ENCODE measurements around the gene SYNGR4.
"Not testable (repeated sequence)": the region's sequence is repeated elsewhere in the genome, so short reads cannot be mapped to it uniquely, and the experiment has no call there.

Gene SYNGR4

DNA sequence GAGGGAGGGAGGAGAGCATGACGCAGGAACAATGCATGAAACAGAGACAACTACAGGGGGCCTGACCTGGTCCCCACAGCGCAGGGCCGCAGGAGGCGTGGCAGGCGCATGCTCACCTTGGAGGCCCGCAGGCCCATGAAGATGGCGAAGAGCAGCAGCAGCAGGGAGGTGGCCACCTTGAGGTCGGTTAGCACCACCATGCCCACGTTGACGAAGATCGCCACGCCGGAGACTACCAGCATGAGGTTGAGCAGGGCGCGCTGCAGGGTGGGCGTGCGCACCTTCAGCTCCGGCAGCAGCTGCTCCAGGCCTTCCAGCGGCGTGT is 21.8 kb upstream of the SYNGR4 start:
- no peak for DNase-seq

- DNase-seq = no peak
These were observed 21.2 kb upstream of the SYNGR4 start for GRCh38 chr19:48342841-48343540.

DNA sequence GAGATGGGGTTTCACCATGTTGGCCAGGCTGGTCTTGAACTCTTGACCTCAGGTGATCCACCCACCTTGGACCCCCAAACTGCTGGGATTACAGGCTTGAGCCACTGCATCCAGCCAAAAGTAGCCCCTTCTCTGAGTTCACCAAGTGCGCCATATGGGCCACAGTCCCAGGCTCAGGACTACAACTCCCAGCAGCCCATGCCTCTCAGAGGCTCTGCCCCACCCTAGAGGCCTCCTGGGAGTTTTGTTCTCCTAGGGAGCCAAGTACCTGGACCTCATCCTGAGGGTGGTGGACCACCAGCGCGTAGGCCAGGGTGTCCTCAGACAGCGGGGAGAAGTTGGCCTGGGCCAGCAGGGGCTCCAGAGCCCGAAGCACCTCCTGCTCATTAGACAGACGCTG is 19.3 kb upstream of the SYNGR4 start:
- DNase-seq = no peak

- no peak for DNase-seq
These were observed 18.0 kb upstream of the SYNGR4 start for GRCh38 chr19:48346191-48346590.

GRCh38 chr19:48348045-48348444 is 16.1 kb upstream of the SYNGR4 start:
- no peak for DNase-seq

DNA sequence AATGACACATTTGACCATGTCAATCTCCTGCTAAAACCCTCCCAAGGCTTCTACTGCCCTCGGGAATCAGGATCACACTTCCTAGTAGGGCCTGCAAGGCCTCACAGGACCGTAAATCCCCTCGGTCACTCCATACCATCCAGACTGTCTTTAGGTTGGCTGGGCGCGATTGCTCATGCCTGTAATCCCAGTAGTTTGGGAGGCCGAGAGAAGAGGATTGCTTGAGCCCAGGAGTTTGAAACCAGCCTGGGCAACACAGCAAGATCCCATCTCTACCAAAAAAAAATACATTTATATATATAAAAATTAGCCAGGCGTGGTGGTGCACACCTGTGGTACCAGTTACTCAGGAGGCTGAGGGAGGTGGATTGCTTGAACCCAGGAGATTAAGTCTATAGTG is 15.4 kb upstream of the SYNGR4 start:
- no peak for DNase-seq

GRCh38 chr19:48350856-48351255 is 13.3 kb upstream of the SYNGR4 start:
- DNase-seq = no peak

GRCh38 chr19:48351341-48351752 is 12.8 kb upstream of the SYNGR4 start:
- DNase-seq = peak; percentile 77

GRCh38 chr19:48353677-48354076 is 10.5 kb upstream of the SYNGR4 start:
- no peak for DNase-seq

GRCh38 chr19:48354332-48354992 is 9.7 kb upstream of the SYNGR4 start:
- DNase-seq = no peak

- no peak for DNase-seq
These were observed 8.7 kb upstream of the SYNGR4 start for GRCh38 chr19:48355365-48355954.

- no peak for DNase-seq
These were observed 5.0 kb upstream of the SYNGR4 start for GRCh38 chr19:48359123-48359522.

DNA sequence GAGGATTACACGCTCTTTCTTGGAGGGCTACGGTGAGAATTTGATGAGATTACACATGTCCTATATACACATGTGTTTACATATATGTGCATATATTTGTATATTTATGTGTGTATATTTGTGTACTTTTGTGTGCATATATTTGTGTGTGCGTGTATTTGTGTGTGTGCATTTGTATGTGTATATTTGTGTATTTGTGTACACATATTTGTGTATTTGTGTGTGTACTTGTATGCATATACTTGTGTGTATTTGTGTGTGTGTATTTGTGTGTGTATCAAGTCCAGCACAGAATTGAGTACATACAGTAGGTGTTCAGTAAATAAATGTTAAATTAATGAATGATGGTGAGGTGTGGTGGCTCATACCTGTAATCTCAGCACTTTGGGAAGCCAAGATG is 2.3 kb upstream of the SYNGR4 start:
- no peak for DNase-seq

DNA sequence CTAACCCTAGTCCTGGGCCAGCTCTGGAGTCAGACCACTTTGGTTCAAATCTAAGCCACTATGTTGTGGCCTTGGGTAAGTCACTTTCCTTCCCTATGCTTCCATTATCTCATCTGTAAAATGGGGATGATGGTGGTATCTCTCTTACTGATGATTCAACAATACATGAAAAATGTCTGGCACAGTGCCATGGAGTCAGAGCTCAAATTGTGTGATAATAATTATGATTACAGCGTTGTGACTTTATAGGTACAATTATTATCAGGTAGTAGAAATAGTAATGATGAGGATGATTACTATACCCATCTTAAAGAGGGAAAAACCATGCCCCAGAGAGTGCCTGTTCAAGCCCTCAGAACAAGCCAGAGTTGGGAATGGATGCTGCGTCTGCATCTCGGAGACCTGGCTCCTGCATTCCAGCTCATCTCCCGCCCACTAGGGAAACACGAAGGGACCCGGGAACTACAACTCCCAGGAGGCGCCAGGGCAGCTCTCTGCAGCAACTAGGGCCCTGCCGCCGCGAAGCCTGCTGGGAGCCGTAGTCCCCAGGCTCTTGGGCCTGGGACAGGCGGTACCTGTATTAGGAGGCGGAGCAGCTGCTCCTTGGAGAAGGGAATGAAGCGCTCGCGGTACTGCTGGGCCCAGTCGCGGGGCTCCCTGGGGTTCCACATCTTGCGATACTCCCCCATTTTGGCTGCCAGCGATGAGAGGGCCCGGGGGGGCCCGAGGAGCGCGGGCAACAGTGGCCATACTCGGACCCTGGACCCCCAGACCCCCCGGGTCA is 1.3 kb upstream of the SYNGR4 start:
- peak; percentile 79 for DNase-seq

DNA sequence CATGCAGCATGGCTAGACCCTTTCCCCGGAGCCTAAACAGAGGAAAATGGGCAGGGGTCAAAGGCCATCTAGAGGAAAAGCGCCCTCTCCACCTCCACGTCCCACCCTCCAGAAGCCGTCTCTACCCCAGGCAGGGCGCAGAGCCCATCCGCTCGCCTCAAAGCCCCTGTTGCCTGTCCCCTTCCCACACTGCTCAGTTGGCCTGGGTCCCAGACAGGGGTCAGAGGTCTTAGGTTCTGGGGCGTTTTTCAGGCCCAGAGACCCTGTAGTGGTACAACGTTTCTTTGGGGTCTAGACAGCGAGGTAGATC is 712 bp upstream of the SYNGR4 start:
- no peak for DNase-seq

GRCh38 chr19:48364598-48365348 is 606 bp downstream of the SYNGR4 start:
- no peak for DNase-seq

- no peak for DNase-seq
These were observed 1.4 kb downstream of the SYNGR4 start for GRCh38 chr19:48365602-48366001.

- no peak for DNase-seq
These were observed 3.7 kb downstream of the SYNGR4 start for GRCh38 chr19:48367855-48368254.

- DNase-seq = no peak
These were observed 4.8 kb downstream of the SYNGR4 start for GRCh38 chr19:48368936-48369335.

DNA sequence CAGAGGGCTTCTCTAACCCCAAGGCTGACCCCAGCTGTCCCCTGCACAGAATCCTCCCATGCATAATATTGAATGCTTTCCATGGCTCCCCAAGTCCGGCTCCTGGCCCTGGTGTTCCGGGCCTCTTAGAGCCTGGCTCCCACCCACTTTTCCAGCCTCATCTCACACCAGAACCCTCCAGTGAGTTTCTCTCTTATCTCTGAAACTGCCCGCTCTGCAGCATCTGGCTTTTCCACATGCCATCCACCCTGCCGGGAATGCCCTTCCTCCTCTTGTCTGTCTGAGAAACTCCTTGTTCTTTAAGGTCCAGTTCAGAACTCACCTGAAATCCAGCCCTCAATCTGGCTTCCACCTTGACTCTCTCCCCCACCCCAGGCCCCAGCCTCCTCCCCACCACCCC is 6.8 kb downstream of the SYNGR4 start:
- DNase-seq = no peak

DNA sequence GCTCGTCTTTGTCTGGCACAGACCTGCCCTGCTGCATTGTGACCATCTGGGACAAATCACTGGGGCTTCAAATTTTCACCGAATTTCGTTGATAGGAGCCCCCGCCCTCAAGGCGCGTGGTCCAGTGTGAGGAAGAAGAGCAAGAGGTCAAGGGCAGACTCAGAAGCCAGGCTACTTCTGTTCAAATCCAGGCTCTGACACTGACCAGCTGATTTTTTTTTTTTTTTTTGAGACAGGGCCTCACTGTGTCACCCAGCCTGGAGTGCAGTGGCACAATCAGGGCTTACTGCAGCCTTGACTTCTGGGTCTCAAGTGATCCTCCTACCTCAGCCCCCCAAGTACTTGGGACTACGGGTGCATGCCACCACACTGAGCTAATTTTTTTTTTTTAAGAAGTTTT is 7.2 kb downstream of the SYNGR4 start:
- DNase-seq = no peak

DNA sequence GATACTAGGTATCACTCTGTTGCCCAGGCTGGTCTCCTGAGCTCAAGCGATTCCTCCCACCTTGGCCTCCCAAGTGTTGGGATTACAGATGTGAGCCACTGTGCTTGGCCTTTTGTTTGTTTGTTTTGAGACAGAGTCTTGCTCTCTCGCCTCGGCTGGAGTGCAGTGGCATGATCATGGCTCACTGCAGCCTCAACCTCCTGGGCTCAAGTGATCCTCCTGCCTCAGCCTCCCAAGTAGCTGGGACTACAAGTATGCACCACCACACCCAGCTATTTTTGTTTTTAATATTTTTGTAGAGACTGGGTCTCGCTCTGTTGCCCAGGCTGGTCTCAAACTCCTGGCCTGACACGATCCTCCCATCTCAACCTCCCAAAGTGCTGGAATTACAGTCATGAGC is 7.6 kb downstream of the SYNGR4 start:
- not testable (repeated sequence) for DNase-seq

DNA sequence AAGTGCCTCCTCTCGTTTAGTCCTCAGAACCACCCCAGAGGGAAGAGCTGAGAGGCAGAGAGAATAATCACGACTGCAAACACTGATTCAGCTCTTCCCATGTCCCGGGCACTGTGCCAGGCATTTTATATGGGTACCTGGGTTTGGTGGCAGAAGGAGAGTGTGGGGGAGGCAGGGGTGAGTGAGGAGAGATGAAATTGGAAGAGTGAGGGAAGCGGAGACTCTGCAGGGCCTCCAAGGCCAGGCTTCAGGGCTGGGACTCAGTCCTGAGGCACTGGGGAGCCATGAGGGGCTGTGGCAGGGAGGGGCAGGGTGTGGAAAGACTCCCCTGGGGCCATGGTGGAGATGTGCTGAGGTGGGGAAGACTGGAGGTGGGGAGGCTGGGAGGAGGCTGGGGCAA is 8.7 kb downstream of the SYNGR4 start:
- no peak for DNase-seq
